NCI-H345 treated with DMSO at 0.1 percent for 48 hours (cell line): ENCODE measurements around the gene CIDEA.

Source experiments
- DNase-seq: peaks from one replicate; lab custom pipeline; 2025; ENCODE audit not compliant: unreplicated experiment; lab: John Stamatoyannopoulos, UW

The CIDEA gene

GRCh38 chr18:12296457-12296856 is 42.3 kb downstream of the CIDEA start:
- no peak for DNase-seq

GRCh38 chr18:12299862-12300261 is 45.7 kb downstream of the CIDEA start:
- no peak for DNase-seq

- DNase-seq, result no peak
Measured at GRCh38 chr18:12301263-12302005, 47.3 kb downstream of the CIDEA start.

GRCh38 chr18:12302391-12303147 is 48.4 kb downstream of the CIDEA start:
- no peak for DNase-seq

GRCh38 chr18:12304351-12305210 is 50.4 kb downstream of the CIDEA start:
- peak; percentile 46 for DNase-seq

- DNase-seq, result no peak
Measured at GRCh38 chr18:12305211-12305610, 51.0 kb downstream of the CIDEA start.

GRCh38 chr18:12305930-12306629 is 51.9 kb downstream of the CIDEA start:
- no peak for DNase-seq

GRCh38 chr18:12306752-12307700 is 52.9 kb downstream of the CIDEA start:
- DNase-seq, result no peak

- DNase-seq, result no peak
Measured at GRCh38 chr18:12307701-12308385, 53.7 kb downstream of the CIDEA start, which contains the start of gene TUBB6. Gene TUBB6, plus strand, starts transcription at chr18:12308241. Its CDS starts 52 bp downstream, at chr18:12308293.

- DNase-seq, result no peak
Measured at GRCh38 chr18:12308386-12309100, 54.4 kb downstream of the CIDEA start.

- DNase-seq, result no peak
Measured at GRCh38 chr18:12309683-12310198, 55.6 kb downstream of the CIDEA start.

GRCh38 chr18:12310762-12311161 is 56.6 kb downstream of the CIDEA start:
- DNase-seq, result no peak

- no peak for DNase-seq
Measured at GRCh38 chr18:12312976-12313375, 58.8 kb downstream of the CIDEA start.

- DNase-seq, result no peak
Measured at GRCh38 chr18:12313530-12314245, 59.5 kb downstream of the CIDEA start.

GRCh38 chr18:12314591-12315305 is 60.6 kb downstream of the CIDEA start:
- no peak for DNase-seq

- no peak for DNase-seq
Measured at GRCh38 chr18:12315490-12315889, 61.3 kb downstream of the CIDEA start.

- DNase-seq, result no peak
Measured at GRCh38 chr18:12315911-12316310, 61.8 kb downstream of the CIDEA start.
